H1 (cell line): ENCODE data around the gene FAN1. TPM values are rescaled to one million over a fixed set of nuclear protein-coding genes. Genes with fewer than 3 reads are reported as not detected.

Experiments used
- CTCF ChIA-PET: fragments of 300-600 bp; sonication (Branson Sonifier 250); formaldehyde crosslinking; loops from one replicate; lab custom pipeline; 2021; ENCODE audit not compliant: partially characterized antibody; lab: Charles Lee
- POLR2A ChIA-PET: fragments of 300-600 bp; sonication (Branson Sonifier 250); formaldehyde crosslinking; loops from one replicate; lab custom pipeline; 2021; ENCODE audit warnings: inconsistent platforms; ENCODE audit not compliant: partially characterized antibody; lab: Charles Lee
- DNase-seq, 2 experiments: peaks; one replicate each; pipeline versions ENCODE4 v3.0.0 to v3.0.0-alpha.2; 2010 to 2022; ENCODE audit warnings: low spot score in 2 of 2, low read depth in 1 of 2, mixed read lengths in 1 of 2
- FAIRE-seq: peaks from 2 replicates; lab custom pipeline; 2011; peaks lifted over from hg19 to GRCh38; lab: Jason Lieb, UNC
- H2AFZ ChIP-seq: 2 replicates; pipeline ENCODE4 v1.8.1; 2012; ENCODE audit warnings: low read length, inconsistent platforms
- H2AK5ac ChIP-seq: 2 replicates; pipeline ENCODE4 v1.6.1; 2013; ENCODE audit warnings: low read depth, low read length
- H2BK120ac ChIP-seq: replicated peaks from 2 replicates; pipeline ENCODE3; 2013; ENCODE audit warnings: low read depth, low read length, inconsistent platforms
- H2BK12ac ChIP-seq: 2 replicates; pipeline ENCODE4 v1.6.1; 2013; ENCODE audit warnings: low read depth, low read length
- H2BK15ac ChIP-seq: 2 replicates; pipeline ENCODE4 v1.6.1; 2013; ENCODE audit warnings: low read length
- H2BK20ac ChIP-seq: 2 replicates; pipeline ENCODE4 v1.6.1; 2013; ENCODE audit warnings: low read length
- H2BK5ac ChIP-seq: 2 replicates; pipeline ENCODE4 v1.6.1; 2013; ENCODE audit warnings: low read depth, low read length
- H3K14ac ChIP-seq: 2 replicates; pipeline ENCODE4 v1.6.1; 2013; ENCODE audit warnings: inconsistent platforms; ENCODE audit not compliant: insufficient read length
- H3K18ac ChIP-seq: 2 replicates; pipeline ENCODE4 v1.6.1; 2013; ENCODE audit warnings: low read length; ENCODE audit errors: extremely low read depth
- H3K23ac ChIP-seq: 2 replicates; pipeline ENCODE4 v1.6.1; 2013; ENCODE audit warnings: inconsistent platforms; ENCODE audit not compliant: insufficient read length
- H3K23me2 ChIP-seq: 2 replicates; pipeline ENCODE4 v1.6.1; 2013; ENCODE audit warnings: low read depth, low read length
- H3K27ac ChIP-seq: 2 replicates; pipeline ENCODE4 v1.6.1; 2011; ENCODE audit warnings: low read depth, low read length, inconsistent platforms
- H3K27me3 ChIP-seq, 4 experiments: replicated peaks in 1 of 4; 1 replicate in 1 of 4; 2 replicates in 3 of 4; pipeline versions ENCODE4 v1.6.1 to v1.8.1; 2011 to 2013; ENCODE audit warnings: low read length in 3 of 4, mild to moderate bottlenecking in 3 of 4, inconsistent platforms in 2 of 4, mixed read lengths in 2 of 4, moderate library complexity in 1 of 4; ENCODE audit not compliant: control insufficient read depth in 3 of 4, insufficient read depth in 3 of 4; ENCODE audit errors: extremely low read depth in 1 of 4
- H3K36me3 ChIP-seq, 4 experiments: 2 replicates each; pipeline versions ENCODE4 v1.6.1 to v1.8.1; 2011 to 2013; ENCODE audit warnings: mild to moderate bottlenecking in 4 of 4, low read length in 3 of 4, moderate library complexity in 2 of 4, control low read depth in 1 of 4, inconsistent platforms in 1 of 4; ENCODE audit not compliant: insufficient read depth in 4 of 4, control insufficient read depth in 2 of 4
- H3K4ac ChIP-seq: replicated peaks from 2 replicates; pipeline ENCODE3; 2013; ENCODE audit warnings: low read length, low read depth, mixed read lengths, inconsistent platforms; ENCODE audit not compliant: insufficient read length
- H3K4me1 ChIP-seq, 4 experiments: replicated peaks in 1 of 4; 1 replicate in 1 of 4; 2 replicates in 3 of 4; pipeline versions ENCODE4 v1.6.1 to v1.8.1; 2011 to 2013; ENCODE audit warnings: low read length in 3 of 4, inconsistent platforms in 2 of 4, mixed read lengths in 1 of 4; ENCODE audit not compliant: insufficient read depth in 4 of 4, control insufficient read depth in 3 of 4
- H3K4me2 ChIP-seq, 2 experiments: 2 replicates each; pipeline versions ENCODE4 v1.6.1 to v1.8.1; 2011 to 2013; ENCODE audit warnings: low read depth in 2 of 2, low read length in 2 of 2, control low read depth in 1 of 2, inconsistent platforms in 1 of 2, mild to moderate bottlenecking in 1 of 2; ENCODE audit not compliant: insufficient read depth in 1 of 2
- H3K4me3 ChIP-seq, 4 experiments: fragments of 200-600, 300-600 bp in 1 of 4; sonication (generic), shearing (Covaris generic), sonication (Bioruptor Twin) in 1 of 4; 2 replicates each; pipeline versions ENCODE4 v1.5.1 to v1.8.1; 2011 to 2016; ENCODE audit warnings: low read length in 4 of 4, low read depth in 3 of 4, control low read depth in 2 of 4, inconsistent platforms in 2 of 4, mild to moderate bottlenecking in 2 of 4, mixed read lengths in 1 of 4, moderate library complexity in 1 of 4; ENCODE audit not compliant: insufficient read depth in 2 of 4; ENCODE audit errors: extremely low read depth in 1 of 4
- H3K56ac ChIP-seq: replicated peaks from 2 replicates; pipeline ENCODE3; 2013; ENCODE audit warnings: low read depth, mild to moderate bottlenecking, mixed read lengths, low read length, inconsistent platforms; ENCODE audit not compliant: insufficient read length
- H3K79me1 ChIP-seq: 2 replicates; pipeline ENCODE4 v1.6.1; 2013; ENCODE audit warnings: low read depth, low read length, control low read depth
- H3K79me2 ChIP-seq, 2 experiments: 2 replicates each; pipeline versions ENCODE4 v1.6.1 to v1.8.1; 2012 to 2013; ENCODE audit warnings: low read length in 2 of 2, mild to moderate bottlenecking in 2 of 2, inconsistent platforms in 1 of 2; ENCODE audit not compliant: insufficient read depth in 2 of 2, control insufficient read depth in 1 of 2
- H3K9ac ChIP-seq, 4 experiments: replicated peaks in 1 of 4; 1 replicate in 1 of 4; 2 replicates in 3 of 4; pipeline versions ENCODE4 v1.6.1 to v1.8.1; 2011 to 2013; ENCODE audit warnings: low read depth in 3 of 4, low read length in 3 of 4, control low read depth in 2 of 4, mild to moderate bottlenecking in 2 of 4, moderate library complexity in 2 of 4, inconsistent platforms in 1 of 4; ENCODE audit errors: extremely low read depth in 1 of 4
- H3K9me3 ChIP-seq, 2 experiments: 2 replicates each; pipeline versions ENCODE4 v1.6.1 to v1.8.1; 2012 to 2013; ENCODE audit warnings: mild to moderate bottlenecking in 2 of 2, moderate library complexity in 2 of 2, control low read depth in 1 of 2, inconsistent platforms in 1 of 2, low read depth in 1 of 2, low read length in 1 of 2, mixed read lengths in 1 of 2; ENCODE audit not compliant: insufficient read depth in 2 of 2
- H4K20me1 ChIP-seq, 2 experiments: replicated peaks in 1 of 2; 2 replicates each; pipeline versions ENCODE3 to v1.8.1; 2011 to 2013; ENCODE audit warnings: inconsistent platforms in 2 of 2, low read length in 2 of 2, mild to moderate bottlenecking in 1 of 2; ENCODE audit not compliant: insufficient read depth in 2 of 2, control insufficient read depth in 1 of 2
- H4K5ac ChIP-seq: 2 replicates; pipeline ENCODE4 v1.6.1; 2013; ENCODE audit warnings: low read length, low read depth, mixed read lengths, inconsistent platforms; ENCODE audit not compliant: insufficient read length
- H4K8ac ChIP-seq: 2 replicates; pipeline ENCODE4 v1.8.0; 2013; ENCODE audit warnings: mild to moderate bottlenecking, moderate library complexity, low read length, inconsistent platforms; ENCODE audit not compliant: insufficient read depth; ENCODE audit errors: extremely low read depth
- H4K91ac ChIP-seq: replicated peaks from 2 replicates; pipeline ENCODE3; 2013; ENCODE audit warnings: low read length, mixed read lengths, inconsistent platforms; ENCODE audit not compliant: insufficient read length
- SIRT6 ChIP-seq: IDR thresholded peaks from one replicate; pipeline ENCODE4 v1.7.1; 2012; ENCODE audit warnings: low read length, inconsistent platforms
- polyA plus RNA-seq, 7 experiments: library from polyadenylated mRNA; depleted of rRNA in 3 of 7; stranded (reverse) in 5 of 7; unstranded in 2 of 7; fragments of >200 nt in 5 of 7; fragments of 200-250 nt in 2 of 7; gene quantifications; 1 replicate in 5 of 7; 2 replicates in 1 of 7; 4 replicates in 1 of 7; pipeline versions ENCODE4 v1.2.1 to v1.2.3, GENCODE V29; 2011 to 2013; ENCODE audit warnings: missing spikeins in 2 of 7, mixed read lengths in 2 of 7
- total RNA-seq: library from RNA; stranded (reverse); fragmentation: NEBNext Ultra II Directional; extraction: Animal tissue kit (Norgen Biotek cat#: 25700); gene quantifications from 2 replicates; pipeline ENCODE4 v1.2.1, GENCODE V29; 2021

FAN1 gene
- total and polyA plus RNA-seq, 2 of the 8 experiments (the other 6 are each of a cell fraction or from before 2014, with no cell fraction given): 8.6 to 24.9 TPM

DNA sequence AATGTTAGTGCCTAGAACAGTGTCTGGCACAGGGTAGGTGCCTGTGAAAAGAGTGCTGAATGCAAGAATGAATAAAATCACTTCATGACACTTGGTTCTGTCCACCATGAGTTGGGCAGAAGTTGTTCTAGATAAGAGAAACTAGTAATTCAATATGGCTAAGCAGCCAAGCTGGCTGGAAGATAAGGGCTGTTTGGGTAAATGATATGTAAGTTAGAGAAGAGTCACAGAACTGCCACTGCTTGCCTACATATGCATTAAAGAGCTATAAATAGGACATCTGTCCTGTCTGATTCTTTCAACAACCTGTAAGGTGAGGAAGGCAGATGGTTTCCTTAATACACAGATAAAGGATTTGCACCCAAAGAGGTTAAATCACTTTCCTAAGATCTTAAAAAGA lies 74.6 kb downstream of the FAN1 start:
- peaks cover 0 to 12% of the 10 kb centered on the region in 2 experiments; a peak in 1 of 4 replicates for H3K79me2 ChIP-seq
- no peak for FAIRE-seq
- H3K79me1 ChIP-seq: no peaks in the 10 kb centered on the region; the same call in 1 of the 2 replicates

More for the DNA sequence above, 74.6 kb downstream of the FAN1 start:
- H3K23ac ChIP-seq: no peak overlapping the region
- H4K5ac ChIP-seq: no peak overlapping the region
- no peak overlapping the region for H3K9ac ChIP-seq
- POLR2A ChIA-PET: no interaction called here
- no peak overlapping the region for H3K4ac ChIP-seq
- CTCF ChIA-PET: interaction anchor here (1.6 kb wide), 1 partner anchor 16 kb away, joined by 4 read pairs; no protein-coding TSS in a partner anchor
- H3K9me3 ChIP-seq: no peaks in the 10 kb centered on the region
- H2AK5ac ChIP-seq: no peak overlapping the region
- H2BK120ac ChIP-seq: no peak overlapping the region
- no peak overlapping the region for H2BK15ac ChIP-seq
- no peak overlapping the region for H3K14ac ChIP-seq
- peaks cover 0 to 3% (median 0%) of the 10 kb centered on the region in 4 experiments; a peak in 4 of 8 replicates for H3K36me3 ChIP-seq
- H3K4me3 ChIP-seq: no peak overlapping the region
- H3K4me2 ChIP-seq: no peak overlapping the region
- DNase-seq: no peak
- H2AFZ ChIP-seq: no peak overlapping the region
- H3K4me1 ChIP-seq: no peaks in the 10 kb centered on the region
- no peak overlapping the region for H4K8ac ChIP-seq
- no peak overlapping the region for H3K56ac ChIP-seq
- no peak overlapping the region for H3K18ac ChIP-seq
- no peak overlapping the region for H4K91ac ChIP-seq
- no peak overlapping the region for H3K27ac ChIP-seq
- H2BK20ac ChIP-seq: no peak overlapping the region
- TF ChIP-seq SIRT6: no peak
- peaks cover 0 to 2% of the 10 kb centered on the region in 2 experiments for H4K20me1 ChIP-seq
- no peaks in the 10 kb centered on the region; a peak in 1 of 7 replicates for H3K27me3 ChIP-seq
- no peak overlapping the region for H2BK5ac ChIP-seq
- H3K23me2 ChIP-seq: no peaks in the 10 kb centered on the region
- H2BK12ac ChIP-seq: no peak overlapping the region
